HG03521 (cell line): ENCODE results near the gene GALP.
"Not testable (repeated sequence)": the region's sequence is repeated elsewhere in the genome, so short reads cannot be mapped to it uniquely, and the experiment has no call there.

Experiments used
- ATAC-seq: cut with Tn5 transposase; IDR thresholded peaks from one replicate; pipeline ENCODE4 v1.9.1; 2021; ENCODE audit warnings: mild to moderate bottlenecking, moderate library complexity; ENCODE audit not compliant: unreplicated experiment

The GALP gene

GRCh38 chr19:56147307-56147706 lies 28.5 kb upstream of the GALP start:
- ATAC-seq: no peak

- ATAC-seq: no peak
These were observed 27.7 kb upstream of the GALP start for GRCh38 chr19:56148096-56148495.

GRCh38 chr19:56148955-56149655 lies 26.7 kb upstream of the GALP start:
- not testable (repeated sequence) for ATAC-seq

GRCh38 chr19:56149656-56150038 lies 26.2 kb upstream of the GALP start:
- no peak for ATAC-seq

- no peak for ATAC-seq
These were observed 25.4 kb upstream of the GALP start for GRCh38 chr19:56150358-56150757.

GRCh38 chr19:56152644-56153043 lies 23.2 kb upstream of the GALP start:
- no peak for ATAC-seq

GRCh38 chr19:56153507-56153906 lies 22.3 kb upstream of the GALP start:
- ATAC-seq: no peak

- ATAC-seq: no peak
These were observed 20.6 kb upstream of the GALP start for GRCh38 chr19:56155124-56155687.

GRCh38 chr19:56156768-56157167 lies 19.0 kb upstream of the GALP start:
- ATAC-seq: no peak

- ATAC-seq: no peak
These were observed 17.5 kb upstream of the GALP start for GRCh38 chr19:56158170-56158757.

GRCh38 chr19:56159009-56159559 lies 16.7 kb upstream of the GALP start:
- ATAC-seq: no peak

GRCh38 chr19:56159622-56160271 lies 16.1 kb upstream of the GALP start:
- no peak for ATAC-seq

GRCh38 chr19:56161534-56161933 lies 14.3 kb upstream of the GALP start:
- ATAC-seq: no peak

- ATAC-seq: no peak
These were observed 13.6 kb upstream of the GALP start for GRCh38 chr19:56162258-56162657.

GRCh38 chr19:56163097-56163496 lies 12.7 kb upstream of the GALP start:
- no peak for ATAC-seq

- no peak for ATAC-seq
These were observed 8.7 kb upstream of the GALP start for GRCh38 chr19:56167064-56167578.

- no peak for ATAC-seq
These were observed 5.5 kb upstream of the GALP start for GRCh38 chr19:56170261-56170660.

GRCh38 chr19:56174086-56174485 lies 1.7 kb upstream of the GALP start:
- ATAC-seq: no peak

GRCh38 chr19:56174550-56174949 lies 1.3 kb upstream of the GALP start:
- no peak for ATAC-seq

GRCh38 chr19:56176310-56176709 lies 502 bp downstream of the GALP start:
- ATAC-seq: not testable (repeated sequence)

- no peak for ATAC-seq
These were observed 1.1 kb downstream of the GALP start for GRCh38 chr19:56176881-56177280.
